Prostate gland (tissue), 2 donors: Measurements from ENCODE around the gene ATXN7L2.

Experiments
- CTCF ChIP-seq, 4 experiments: fragments of 200-600 bp in 2 of 4; fragments of 450-650 bp in 2 of 4; sonication (generic) in 2 of 4; IDR thresholded peaks; 1 replicate in 3 of 4; 2 replicates in 1 of 4; pipeline ENCODE4 v1.5.1; 2016 to 2019; ENCODE audit warnings: antibody characterized with exemption in 4 of 4, mild to moderate bottlenecking in 2 of 4, moderate library complexity in 2 of 4
- POLR2A ChIP-seq: fragments of 450-650 bp; IDR thresholded peaks from one replicate; pipeline ENCODE4 v1.6.1; 2016; ENCODE audit warnings: antibody characterized with exemption, mild to moderate bottlenecking
- POLR2AphosphoS5 ChIP-seq: sonication (generic); formaldehyde crosslinking; IDR thresholded peaks from one replicate; pipeline ENCODE4 v1.6.1; 2017; ENCODE audit warnings: antibody characterized with exemption

DNA sequence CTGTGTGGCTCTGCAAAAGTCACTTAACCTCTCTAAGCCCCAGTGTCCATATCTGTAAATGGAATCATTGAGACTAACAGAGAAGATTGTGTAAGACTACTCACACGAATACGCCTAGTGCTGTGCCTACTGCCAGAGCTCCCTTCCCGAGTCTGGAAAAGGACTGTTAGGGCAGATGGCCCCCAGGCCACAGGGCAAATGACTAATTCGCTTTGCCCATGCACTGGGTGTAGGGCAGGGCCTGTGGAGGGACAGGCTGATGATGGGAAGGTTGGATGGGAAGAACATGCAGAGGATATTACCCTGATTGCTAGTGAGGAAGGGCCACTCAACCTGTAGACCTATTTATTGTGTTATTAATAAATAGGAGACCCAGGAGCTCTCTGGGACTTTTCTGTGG lies 51.8 kb downstream of the ATXN7L2 start:
- TF ChIP-seq POLR2AphosphoS5 (no peak), CTCF (IDR thresholded peaks at IDR 0.05) (no peak), POLR2A (no peak)
